Measurements from ENCODE around the gene RAPGEF4.

The RAPGEF4 gene

DNA sequence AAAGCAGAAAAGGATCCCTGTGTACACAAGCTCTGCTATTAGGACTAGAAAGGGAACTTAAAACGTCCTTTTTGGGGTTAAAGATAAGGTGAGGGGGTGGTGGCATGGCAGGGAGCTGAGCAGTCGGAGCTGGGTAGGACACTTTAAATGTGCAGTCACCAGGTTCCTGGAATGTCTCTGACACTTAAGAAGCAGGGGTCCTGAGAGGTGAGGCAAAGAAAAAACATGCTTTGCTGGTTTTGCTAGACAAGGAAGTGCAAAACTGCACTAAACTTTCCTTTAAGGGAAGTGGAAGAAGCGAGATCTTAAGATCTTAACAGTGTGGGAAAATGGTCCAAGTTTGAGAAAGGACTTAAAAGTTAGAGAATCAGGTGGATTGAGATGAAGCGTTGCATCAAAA is 240.5 kb downstream of the RAPGEF4 start:
- no peak for DNase-seq

DNA sequence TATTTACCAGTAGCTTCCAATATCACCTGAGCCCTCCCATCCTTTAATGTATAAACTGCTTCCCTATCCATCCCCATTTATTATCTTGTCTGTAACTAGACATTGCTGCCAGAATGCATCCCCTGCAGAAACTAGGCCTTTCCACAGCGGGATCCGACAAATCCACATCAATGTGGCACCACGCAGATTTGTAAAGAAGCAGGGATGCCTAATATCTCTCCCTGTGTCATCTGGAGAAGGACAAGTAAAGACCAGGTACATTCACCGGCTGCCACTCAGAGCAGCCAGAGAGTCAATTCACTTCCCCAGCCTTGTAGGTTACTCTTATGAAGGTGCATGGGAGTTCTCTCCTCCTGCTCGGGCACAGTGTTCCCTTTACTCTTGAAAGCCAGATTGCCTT is 241.2 kb downstream of the RAPGEF4 start:
- no peak for DNase-seq

DNA sequence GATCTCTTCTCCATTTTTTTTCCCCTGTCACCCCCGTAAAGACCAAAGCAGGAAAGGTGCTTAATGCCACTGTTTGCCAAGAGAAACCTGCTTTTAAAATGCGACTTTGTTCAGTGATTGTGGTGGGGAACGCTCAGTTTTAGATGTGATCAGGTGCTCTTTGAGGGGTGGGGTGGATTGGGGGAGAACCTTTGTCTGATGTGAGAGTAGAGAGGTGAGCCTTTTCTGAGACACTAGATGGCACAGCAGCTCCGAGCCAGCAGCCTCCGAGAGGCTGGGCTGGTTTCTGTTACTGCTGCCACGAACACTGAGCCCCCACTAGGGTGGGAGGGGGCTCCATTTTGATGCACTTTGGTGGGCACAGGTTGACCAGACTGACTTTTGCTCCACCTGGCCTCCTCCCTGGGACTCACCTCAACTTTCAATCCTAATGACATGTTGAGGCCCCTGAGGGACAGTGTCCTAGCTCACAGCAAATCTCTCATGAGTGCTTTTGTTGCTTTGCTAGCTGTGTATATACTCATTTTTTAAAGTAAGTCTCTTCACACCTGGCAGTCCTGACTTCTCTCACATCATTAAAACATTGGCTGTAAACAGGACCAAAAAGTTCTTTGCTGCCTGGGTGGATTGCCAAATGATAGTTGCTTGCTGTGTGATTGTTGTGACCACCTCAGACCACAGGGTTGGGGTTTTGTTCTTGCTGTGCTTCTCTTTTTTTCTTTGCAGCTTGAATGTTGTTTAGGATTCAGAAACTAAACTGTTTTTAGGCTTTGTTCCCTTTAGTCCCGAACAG is 241.8 kb downstream of the RAPGEF4 start:
- no peak for DNase-seq

DNA sequence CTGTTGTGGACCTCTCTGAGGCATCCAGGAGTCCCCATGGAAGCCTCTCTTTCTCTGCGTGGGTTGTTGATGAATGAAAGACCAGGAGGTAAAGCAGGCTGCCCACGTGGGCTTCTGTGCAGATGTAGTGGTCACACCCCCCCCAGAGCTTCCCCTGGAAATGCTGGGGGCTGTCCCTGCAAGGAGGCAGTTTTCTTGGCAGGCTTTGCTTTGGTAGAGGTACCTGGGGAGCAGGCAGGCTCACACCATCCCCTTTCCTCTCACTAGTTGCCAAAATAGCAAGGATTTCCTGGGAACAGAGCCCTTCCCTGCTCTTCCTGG is 242.4 kb downstream of the RAPGEF4 start:
- DNase-seq: no peak

DNA sequence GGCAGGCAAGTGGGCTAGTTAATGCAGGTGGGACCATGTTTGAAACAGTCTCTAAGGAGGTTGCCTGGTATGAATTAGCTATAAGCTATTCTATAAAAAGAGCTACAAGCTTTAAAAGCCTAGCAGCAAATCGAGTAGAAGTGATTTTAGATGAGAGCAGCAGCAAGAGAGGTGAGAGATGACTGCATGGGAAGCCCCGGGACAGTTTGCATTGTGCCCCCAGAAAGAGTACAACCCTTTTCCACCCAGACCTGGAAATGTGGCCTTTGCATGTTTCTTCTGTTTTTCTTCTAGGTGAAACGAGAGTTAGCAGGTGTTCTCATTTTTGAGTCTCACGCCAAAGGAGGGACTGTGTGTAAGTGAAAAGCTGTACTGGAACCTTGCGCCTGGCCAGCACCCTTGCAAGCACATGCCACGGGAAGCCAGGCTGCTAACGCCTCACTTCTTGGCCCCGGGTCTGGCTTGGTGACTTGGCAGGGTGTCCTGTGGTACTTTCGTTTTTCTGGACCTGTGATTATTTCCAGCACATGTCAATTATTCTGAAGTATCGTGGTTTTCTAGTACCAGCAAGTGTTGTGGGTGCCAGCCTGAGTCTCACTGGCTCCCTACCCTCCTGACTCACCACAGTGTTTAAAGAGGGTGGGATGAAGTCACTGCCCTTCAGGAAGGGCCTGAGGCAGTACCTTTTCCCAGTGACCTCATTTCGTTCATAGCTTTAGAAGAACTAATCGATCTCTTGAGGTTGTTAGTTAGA is 249.7 kb downstream of the RAPGEF4 start:
- no peak for DNase-seq

DNA sequence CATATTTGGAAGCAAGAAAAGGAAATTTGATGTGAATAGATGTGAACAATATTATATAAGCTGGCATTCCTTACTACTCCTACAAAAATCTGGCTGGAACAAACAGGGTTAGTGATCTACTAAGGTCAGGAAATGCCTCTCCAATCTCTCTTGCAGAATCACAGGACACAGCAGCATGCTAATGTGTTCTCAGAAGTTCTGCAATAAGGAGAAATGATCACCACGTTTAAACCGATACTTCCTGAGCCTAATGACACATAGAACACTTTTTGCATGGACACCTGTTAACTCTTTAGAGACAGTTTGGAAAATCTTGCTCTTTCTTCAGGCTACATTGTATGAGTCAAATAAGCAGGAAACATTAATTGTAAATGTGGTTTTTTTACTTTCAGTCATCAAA is 250.4 kb downstream of the RAPGEF4 start:
- DNase-seq: no peak

DNA sequence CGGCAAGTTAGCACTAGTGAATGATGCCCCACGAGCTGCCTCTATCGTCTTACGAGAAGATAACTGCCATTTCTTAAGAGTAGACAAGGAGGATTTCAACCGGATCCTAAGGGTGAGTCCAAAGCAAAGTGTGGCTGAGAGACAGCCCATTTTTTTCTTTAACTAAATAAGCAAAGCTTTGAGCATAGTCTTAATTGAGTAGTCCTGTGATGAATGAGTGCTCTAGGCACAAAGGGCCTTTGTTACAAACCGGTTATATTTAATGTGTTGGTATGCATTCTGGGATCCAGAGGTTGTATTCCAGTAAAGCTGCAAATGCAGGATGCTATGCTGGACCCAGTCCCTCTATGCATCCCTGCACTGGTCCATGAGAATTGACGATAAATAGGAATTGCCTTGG is 253.1 kb downstream of the RAPGEF4 start:
- DNase-seq: no peak

DNA sequence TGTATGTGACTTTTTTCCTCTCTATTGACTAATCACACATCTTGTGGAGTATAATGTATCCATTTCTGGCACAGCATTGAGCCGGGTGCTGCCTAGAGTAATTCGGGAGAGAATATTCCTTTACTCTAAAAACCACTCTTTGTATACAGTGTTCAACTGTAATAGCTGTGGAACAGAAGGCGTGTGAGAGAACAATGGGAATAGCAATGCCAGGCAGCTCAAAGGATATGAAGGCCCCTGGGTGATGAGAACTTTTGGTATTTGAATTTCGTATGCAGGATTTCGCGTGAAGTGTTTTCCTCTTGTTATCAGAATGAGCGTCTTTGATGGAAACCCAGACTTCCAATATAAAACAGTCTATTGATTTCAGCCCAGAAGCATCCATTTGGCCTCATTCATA is 255.4 kb downstream of the RAPGEF4 start:
- DNase-seq: no peak

DNA sequence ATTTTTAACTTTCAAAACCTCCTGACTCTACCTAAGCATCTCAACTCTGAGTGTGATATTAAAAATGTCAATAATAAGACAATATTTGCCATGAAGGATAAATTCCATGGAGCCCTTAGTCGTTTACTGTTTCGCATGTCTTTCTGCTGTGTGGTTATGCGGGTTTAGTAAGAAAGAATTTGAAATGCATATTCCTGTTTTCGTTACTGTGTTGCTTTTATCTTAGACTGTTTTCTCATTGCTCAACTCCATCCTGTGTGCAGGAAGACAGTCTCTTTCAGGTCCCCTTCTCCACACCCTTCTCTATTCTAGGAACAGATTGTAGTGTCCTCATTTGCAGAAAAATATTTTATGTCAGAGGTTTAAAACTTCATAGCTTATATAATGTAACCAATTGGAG is 257.5 kb downstream of the RAPGEF4 start:
- no peak for DNase-seq

DNA sequence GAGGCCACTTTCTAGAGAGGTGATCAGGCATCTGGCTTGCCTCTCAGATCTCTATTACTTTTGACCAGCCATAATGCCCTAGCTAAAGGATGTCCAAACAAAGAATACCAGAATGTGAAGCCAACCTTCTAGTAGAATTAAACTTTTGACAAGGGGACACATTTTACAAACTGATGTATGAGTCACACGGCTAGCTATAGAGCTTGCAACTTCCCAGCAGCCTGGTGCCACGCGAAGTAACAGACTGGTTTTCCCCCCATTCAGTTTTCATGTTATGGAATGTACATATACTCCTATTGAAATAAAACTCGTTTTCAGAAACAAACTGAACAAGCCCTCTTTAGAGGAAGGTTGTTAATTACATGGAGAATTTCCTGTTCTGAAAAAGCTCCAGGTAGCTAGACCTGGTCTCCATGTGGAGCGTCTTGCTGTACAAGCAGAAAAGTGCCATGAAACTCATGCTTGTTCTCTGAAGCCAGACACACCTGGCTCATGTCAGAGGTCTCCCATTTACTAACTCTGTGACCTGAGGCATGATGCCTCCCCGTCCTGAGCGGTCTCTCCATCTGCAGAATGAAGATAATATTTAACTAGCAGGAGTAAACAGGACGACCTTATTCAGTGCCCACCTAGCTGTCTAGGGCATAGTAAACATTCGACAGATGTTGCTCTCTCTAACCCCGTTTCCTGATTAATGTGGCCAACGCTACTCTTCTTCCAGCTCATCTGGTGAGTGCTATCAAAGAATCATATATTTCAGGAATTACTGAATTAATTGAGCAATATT is 258.5 kb downstream of the RAPGEF4 start:
- no peak for DNase-seq

DNA sequence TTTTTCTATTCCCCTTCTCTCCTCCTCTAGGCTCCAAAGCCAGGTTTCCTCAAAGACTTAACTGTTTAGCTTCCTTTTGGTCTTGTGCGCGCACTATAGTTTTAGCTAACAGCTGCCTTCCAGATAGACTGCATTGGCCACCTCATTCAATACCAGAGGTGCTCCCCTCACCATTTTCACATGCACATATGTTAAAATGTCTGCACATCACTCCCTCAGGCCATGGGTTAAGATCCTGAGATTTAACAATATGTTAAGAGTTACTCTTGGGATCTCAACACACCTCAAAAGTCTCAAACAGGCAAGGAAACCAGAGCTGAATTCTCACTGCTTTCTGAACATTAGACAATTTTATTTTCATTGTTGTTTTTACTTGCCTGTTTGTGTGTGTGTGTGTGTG is 259.2 kb downstream of the RAPGEF4 start:
- no peak for DNase-seq

DNA sequence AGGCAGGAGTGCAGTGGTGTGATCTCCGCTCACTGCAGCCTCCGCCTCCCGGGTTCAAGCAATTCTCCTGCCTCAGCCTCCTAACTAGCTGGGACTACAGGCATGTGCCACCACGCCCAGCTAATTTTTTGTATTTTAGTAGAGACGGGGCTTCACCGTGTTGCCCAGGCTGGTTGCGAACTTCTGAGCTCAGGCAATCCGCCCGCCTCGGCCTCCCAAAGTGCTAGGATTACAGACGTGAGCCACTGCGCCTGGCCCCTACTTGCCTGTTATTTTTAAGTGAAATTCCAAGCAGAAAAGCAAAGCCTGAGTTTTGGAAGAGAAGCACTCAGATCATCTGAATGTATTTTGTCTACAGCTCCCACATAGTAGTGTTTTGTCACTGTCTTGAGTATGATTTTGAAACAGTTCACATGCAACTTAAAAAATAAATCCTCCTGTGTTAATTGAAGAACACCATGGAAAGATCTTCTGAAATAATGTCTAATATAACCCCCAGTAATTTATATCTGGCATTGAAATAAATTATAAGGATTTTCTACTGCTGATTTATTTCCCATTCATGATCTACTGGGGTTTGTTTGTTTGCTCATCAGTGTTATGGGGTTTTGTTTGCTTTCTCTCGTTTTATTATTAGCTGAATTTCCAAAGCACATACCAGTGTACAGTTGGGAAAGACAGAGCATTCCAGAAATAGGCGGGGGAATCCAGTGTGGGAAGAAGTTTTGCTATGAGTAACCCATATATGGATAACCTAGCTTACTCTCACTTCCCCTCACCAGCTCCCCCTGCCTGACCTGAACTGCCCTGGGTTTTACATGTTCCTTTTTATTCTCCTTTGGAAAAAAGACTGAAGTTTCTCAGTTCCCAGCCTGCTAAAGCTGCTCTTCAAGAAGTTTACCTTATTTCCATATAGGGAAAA is 259.9 kb downstream of the RAPGEF4 start:
- peak; percentile 56 for DNase-seq

DNA sequence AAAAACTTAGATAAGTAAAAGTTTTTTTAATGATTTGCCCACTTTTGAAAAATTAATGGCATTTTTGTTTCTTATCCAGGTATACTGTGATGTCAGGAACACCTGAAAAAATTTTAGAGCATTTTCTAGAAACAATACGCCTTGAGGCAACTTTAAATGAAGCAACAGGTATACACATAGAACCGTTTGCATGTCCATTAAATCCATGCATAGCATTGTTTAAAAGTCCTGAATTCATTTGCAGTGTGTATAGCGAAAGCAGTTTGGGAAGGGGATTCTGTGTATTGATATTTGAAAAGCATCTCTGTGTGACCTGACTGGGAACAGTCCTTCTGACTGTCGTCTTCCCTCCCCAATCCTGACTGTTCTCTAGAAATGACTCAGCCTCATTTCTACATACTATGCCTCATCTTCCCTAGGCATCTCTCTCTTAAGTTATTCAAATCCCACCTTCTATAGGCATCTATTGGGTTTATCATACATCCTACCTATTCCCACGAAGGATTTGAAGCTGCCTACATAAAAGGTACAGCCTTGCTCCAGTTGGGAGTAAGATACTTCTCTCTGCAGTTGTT is 260.8 kb downstream of the RAPGEF4 start:
- no peak for DNase-seq

DNA sequence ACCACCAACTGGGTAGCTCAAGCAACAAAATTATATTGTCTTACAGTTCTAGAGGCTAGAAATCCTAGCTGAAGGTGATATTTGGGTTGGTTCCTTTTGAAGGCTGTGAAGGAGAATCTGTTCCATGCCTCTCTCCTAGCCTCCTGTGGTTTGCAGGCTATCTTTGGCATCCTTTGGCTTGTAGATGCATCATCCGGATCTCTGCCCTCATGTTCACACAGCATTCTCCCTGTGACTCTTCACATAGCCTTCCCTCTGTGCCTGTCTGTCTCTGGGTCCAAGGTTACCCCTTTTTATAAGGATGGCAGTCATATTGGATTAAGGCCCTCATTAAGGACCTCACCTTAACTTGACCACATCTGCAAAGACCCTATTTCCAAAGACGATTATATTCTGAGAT is 261.4 kb downstream of the RAPGEF4 start:
- no peak for DNase-seq

DNA sequence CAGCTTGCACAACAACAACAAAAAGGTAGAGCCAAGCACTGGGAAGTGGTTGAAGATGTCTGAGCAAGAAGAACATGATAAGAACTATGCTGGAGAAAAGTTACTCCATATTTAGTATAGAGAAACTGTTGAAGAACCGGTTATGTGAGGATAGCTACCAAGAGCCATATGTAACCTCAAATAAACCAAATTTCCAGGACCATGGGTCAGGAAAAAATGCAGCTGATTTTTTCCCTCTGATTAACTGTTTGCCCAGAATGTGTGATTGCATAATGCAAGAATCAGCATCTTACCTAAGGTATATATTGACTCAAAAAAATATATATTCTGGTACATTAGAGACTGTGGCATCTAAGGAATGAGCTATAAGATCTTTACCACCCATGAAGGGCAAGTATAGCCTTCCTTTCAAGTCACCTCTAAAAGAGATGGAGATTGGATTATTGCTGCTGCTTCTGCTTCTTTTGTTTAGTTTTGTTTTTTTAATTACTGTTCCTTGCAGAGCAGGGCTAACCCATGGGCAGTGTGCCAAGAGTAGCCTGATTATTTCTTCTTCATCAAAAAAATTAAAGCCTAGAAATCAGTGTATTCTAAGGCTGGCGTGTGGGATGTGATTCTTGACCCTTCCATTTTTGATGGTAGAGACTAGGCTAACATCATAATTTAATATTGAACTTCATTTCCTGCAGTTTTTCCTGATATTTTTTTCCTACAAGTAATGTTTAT is 263.1 kb downstream of the RAPGEF4 start:
- DNase-seq: no peak

DNA sequence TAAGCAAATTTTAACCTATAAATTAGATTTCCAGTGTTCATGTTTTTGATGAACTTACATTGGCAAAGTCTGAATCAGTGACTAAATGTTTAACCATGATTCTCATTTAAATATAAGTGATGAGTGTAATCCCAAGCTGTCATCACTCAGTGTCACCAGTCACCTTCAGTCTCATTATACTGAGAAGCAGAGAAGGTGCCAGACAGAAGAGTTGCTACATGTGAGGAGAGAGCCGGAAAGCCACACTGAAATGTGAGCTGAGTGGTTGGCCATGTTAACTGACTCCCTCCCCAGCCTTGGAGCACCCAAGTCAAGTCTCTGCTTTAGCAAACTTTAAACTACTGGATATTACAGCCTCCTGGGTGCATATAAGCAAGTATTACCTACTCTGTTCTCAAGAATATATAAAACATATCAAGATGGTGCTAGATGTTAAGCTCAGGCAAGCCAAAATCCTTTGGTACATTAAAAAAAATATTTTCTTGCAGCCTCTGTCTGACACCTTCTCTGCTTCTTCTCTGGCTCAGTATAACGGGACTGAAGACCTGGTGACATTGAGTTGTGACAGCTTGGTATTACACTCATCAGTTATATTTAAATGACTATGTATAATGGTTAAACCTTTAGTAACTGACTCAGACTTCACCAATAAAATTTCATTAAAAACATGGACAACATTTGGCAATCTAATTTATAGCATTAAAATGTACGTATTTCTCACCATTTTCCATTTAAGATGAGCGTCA is 264.2 kb downstream of the RAPGEF4 start:
- no peak for DNase-seq

DNA sequence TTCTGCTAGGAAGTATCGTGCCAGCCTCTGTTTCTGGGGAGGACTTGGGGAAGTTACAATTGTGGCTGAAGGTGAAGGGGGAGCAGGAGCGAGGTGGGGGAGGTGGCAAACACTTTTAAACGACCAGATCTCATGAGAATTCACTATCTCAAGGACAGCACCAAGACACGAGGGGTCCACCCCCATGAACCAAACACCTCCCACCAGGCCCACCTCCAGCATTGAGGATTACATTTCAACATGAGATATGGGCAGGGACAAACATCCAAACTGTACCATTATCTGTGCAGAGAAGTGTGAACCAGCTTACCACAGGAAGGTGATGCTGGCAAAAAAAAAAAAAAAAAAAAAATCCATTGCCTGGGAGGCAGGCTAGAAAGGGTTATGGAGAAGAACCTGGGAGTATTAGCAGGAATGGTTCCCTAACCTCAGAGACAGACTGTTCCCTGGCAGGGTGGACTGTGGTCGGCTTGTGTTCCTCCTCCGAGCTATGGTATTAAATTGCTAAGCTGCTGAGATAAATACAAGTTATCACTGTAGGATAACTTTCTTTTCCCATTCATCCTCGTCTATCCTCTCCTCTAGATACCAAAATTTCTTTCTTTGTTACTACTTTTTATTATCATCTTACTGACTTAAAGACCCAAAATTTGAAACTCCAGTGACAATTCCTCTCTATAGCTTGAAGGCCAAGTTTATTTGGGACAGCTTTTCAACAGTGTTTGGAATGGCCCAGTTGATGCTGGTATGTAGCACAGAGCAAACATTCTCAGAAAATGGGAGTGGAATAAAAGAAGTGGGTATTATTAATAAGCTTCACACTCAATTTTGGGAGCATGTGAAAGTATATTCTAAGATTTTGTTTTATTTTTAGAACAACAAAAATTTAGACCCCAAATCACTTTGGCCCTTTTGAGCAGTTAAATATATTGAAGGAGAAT is 266.3 kb downstream of the RAPGEF4 start:
- DNase-seq: no peak

DNA sequence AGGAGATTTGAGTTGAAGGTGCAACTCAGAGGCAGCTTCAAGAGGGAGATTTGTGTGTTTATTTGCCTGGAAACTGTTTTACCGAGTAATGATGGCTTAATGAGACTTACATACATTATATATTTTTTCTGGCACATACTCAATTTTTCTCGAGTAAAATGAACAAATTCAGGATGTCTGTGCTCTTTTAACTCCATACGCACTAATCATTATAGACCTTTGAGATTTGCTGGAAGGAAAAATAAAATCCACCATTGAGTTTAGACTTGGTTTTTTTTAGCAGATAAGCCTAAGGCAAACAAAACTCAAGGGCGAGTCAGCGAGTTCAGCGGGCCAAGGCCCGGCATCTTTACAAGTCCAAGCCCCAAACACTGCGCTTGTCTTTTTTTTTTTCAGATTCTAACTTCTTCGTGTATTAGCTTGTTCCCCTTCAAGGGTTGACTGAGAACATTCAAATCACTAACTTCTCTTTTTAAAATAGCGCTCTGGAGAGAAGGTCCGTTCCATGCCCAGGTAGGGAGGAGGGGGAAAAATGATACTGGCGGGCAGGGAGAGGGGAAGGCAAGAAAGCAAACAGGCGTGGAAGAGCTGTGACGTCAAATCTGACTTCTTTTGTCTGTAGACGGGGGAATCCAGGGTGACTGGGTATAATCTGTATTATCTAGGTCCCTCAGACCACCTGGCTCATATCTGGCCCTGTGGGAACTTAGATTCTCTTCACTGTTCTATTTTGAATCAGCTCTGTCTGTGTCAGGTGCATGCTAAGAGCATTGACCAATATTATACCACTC is 267.3 kb downstream of the RAPGEF4 start:
- DNase-seq: no peak

DNA sequence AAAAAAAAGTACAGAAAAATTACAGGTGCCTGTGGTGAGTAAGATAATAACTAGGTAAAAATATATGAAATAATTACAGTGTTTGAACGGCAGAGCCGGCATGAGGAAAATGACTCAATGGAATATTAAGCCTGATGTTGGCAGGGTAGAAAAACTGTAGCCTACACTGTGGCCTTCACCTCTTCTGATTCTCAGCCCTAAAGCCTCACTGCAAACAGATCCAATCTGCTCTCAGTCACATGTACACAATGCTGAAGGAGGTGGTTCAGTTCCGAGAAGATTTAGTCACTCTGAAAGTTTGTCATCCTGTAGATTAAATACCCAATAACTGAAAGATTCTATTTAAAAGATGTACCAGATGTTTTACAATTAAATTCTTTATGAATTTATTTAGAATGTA is 273.1 kb downstream of the RAPGEF4 start:
- DNase-seq: no peak
